ENCODE data around the gene ATG16L1.

Gene ATG16L1

DNA sequence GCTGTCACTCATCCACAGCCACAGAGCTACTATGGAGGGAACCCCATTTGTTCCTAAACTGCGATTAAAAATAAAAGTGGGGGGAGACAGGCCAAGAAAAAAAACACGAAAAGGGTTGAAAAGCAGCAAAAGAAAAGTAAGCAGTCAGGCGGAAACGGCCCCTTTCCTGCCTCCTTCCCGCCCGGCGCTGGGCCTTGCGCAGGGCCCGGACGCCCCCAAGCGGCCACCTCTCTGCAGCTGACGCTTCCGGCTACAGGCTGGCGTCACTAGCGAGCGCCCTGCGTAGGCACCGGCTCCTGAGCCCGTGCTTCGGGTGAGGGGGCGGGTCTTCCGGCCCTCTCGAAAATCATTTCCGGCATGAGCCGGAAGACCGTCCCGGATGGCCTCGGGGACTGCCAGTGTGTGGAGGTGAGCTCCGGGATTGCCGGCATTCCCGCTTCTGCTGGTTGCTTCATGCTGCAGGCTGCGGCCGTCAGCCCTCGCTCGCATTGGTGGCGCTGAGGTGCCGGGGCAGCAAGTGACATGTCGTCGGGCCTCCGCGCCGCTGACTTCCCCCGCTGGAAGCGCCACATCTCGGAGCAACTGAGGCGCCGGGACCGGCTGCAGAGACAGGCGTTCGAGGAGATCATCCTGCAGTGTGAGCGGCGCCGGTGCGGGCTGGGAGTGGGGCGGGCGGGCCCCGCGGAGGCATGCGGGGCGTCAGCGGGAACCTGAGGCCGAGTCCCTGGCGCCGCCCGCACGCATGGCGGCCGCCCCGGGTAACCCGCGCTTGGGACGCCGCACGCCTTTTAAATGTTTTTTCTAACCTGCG is at the start of gene ATG16L1:
Gene ATG16L1, plus strand, starts transcription at position 368 of the 811 bp plus-strand sequence. Its CDS starts 155 bp downstream, at position 523.
- no peaks in the 10 kb centered on the region for H3K27me3 ChIP-seq
- H4K20me1 ChIP-seq: peaks cover 23 to 50% (median 40%) of the 10 kb centered on the region in 11 experiments; a peak in 21 of 22 replicates
- H3K4me3 ChIP-seq: peak within 1 kb of the TSS; percentile 82 to 97 (median 90)
- peaks cover 18 to 75% (median 46%) of the 10 kb centered on the region in 10 experiments for H3K4me1 ChIP-seq
- H3K36me3 ChIP-seq: peaks cover 25 to 35% (median 31%) of the 10 kb centered on the region in 11 experiments
- peak within 1 kb of the TSS; percentile 82 to 92 (median 85) for H3K9ac ChIP-seq
- H3K4me2 ChIP-seq: peak within 1 kb of the TSS; percentile 78 to 99 (median 89)
- no peaks in the 10 kb centered on the region for H3K9me3 ChIP-seq (replicated peaks in 1 of 11)
- TF ChIP-seq Cebpa-rat (IDR thresholded peaks at IDR 0.05): no peak
- H3K27ac ChIP-seq: peak within 1 kb of the TSS; percentile 52 to 85 (median 80); a peak in 21 of 22 replicates

DNA sequence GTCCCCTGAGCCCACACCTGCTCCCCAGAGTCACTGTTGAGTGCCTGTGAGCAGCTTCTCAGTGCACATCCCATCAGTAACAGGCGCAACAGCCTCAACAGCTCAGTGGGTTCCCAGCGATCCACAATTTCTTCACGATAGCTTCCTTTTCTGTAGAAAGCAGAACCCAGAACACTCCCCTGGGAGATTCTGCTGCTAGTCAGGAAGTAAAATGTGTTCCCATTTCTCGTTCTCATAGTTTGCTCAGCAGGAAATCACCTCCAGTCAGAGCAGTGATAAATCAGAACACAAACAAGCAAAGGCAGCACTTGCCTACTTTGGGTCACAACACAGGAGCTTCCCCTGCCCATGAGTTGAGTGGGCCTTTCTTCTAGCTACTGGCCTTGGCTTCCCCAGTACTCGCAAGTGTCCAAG is 48.9 kb upstream of the ATG16L1 start:
- TF ChIP-seq Cebpa-rat (IDR thresholded peaks at IDR 0.05): no peak
- peak overlapping the region; percentile 45 to 84 (median 76); a peak in 20 of 22 replicates for H3K27ac ChIP-seq

DNA sequence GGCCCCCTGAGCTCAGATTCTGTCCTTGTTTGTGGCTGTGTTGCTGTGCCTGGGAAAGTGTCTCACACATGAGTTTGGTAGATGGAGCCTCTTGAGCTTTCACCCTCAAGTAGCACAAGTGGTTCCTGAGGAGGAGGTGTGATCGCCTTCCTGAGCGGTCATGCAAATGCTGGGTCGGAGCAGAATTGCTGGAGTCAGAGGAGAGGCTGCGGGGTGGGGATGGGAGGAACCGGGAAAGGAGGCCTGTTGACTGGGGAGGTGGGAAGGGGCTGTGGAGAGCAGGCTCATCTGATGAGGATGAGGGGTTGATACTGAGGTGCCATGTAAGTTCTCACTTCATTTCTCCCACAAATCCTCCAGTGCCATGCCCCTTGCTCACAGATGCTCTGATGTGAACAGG is 48.4 kb upstream of the ATG16L1 start:
- H3K4me2 ChIP-seq: peak overlapping the region; percentile 71 to 96 (median 83)
- H3K4me1 ChIP-seq: peaks cover 36 to 87% (median 68%) of the 10 kb centered on the region in 10 experiments
- peak overlapping the region; percentile 45 to 84 (median 76); a peak in 20 of 22 replicates for H3K27ac ChIP-seq
- peaks cover 12 to 50% (median 28%) of the 10 kb centered on the region in 11 experiments; a peak in 18 of 22 replicates for H4K20me1 ChIP-seq
- peak overlapping the region in 4 of 10 experiments; percentile 3 to 47 (median 12); a peak in 2 of 20 replicates for H3K4me3 ChIP-seq
- H3K27me3 ChIP-seq: no peaks in the 10 kb centered on the region
- peak overlapping the region in 8 of 11 experiments; percentile 19 to 67 (median 58); a peak in 11 of 22 replicates for H3K9ac ChIP-seq
- no peak for TF ChIP-seq Cebpa-rat (IDR thresholded peaks at IDR 0.05)
- H3K36me3 ChIP-seq: peaks cover 77 to 89% (median 85%) of the 10 kb centered on the region in 11 experiments
- H3K9me3 ChIP-seq (replicated peaks in 1 of 11): peaks cover 0 to 16% (median 4%) of the 10 kb centered on the region in 11 experiments; a peak in 7 of 22 replicates

More for the DNA sequence above, 48.9 kb upstream of the ATG16L1 start:
- Histone ChIP-seq H3K4me3 (peak overlapping the region in 6 of 10 experiments; percentile 3 to 50 (median 18); a peak in 4 of 20 replicates), H3K9ac (peak overlapping the region in 9 of 11 experiments; percentile 4 to 67 (median 55); a peak in 11 of 22 replicates), H3K36me3 (peaks cover 78 to 89% (median 85%) of the 10 kb centered on the region in 11 experiments), H3K9me3 (replicated peaks in 1 of 11) (peaks cover 0 to 16% (median 4%) of the 10 kb centered on the region in 11 experiments; a peak in 7 of 22 replicates), H3K4me2 (peak overlapping the region; percentile 71 to 96 (median 83)), H4K20me1 (peaks cover 12 to 48% (median 24%) of the 10 kb centered on the region in 11 experiments; a peak in 17 of 22 replicates), H3K27me3 (no peaks in the 10 kb centered on the region), H3K4me1 (peaks cover 31 to 82% (median 63%) of the 10 kb centered on the region in 10 experiments)

DNA sequence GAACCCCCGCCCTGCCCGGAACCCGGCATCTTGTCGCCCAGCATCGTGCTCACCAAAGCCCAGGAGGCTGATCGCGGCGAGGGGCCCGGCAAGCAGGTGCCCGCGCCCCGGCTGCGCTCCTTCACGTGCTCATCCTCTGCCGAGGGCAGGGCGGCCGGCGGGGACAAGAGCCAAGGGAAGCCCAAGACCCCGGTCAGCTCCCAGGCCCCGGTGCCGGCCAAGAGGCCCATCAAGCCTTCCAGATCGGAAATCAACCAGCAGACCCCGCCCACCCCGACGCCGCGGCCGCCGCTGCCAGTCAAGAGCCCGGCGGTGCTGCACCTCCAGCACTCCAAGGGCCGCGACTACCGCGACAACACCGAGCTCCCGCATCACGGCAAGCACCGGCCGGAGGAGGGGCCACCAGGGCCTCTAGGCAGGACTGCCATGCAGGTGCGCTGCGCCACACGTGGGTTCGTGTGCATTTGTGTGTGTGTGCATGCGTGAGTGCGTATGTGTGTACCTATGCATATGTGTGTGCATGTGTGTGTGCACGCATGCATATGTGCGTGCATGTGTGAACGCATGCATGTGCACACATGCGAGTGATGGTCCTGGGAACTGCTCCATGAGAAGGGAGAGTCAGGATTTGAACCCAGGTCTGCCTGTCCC is 47.1 kb upstream of the ATG16L1 start:
- H3K9ac ChIP-seq: no peak overlapping the region
- no peak overlapping the region for H3K4me3 ChIP-seq
- H3K4me1 ChIP-seq: peaks cover 47 to 95% (median 77%) of the 10 kb centered on the region in 10 experiments
- H3K36me3 ChIP-seq: peaks cover 74 to 87% (median 79%) of the 10 kb centered on the region in 11 experiments
- peaks cover 12 to 59% (median 37%) of the 10 kb centered on the region in 11 experiments; a peak in 18 of 22 replicates for H4K20me1 ChIP-seq
- H3K27ac ChIP-seq: peak overlapping the region in 9 of 11 experiments; percentile 35 to 84 (median 76); a peak in 5 of 22 replicates
- H3K4me2 ChIP-seq: peak overlapping the region in 4 of 11 experiments; percentile 91 to 96 (median 92); a peak in 6 of 22 replicates
- peaks cover 0 to 16% (median 4%) of the 10 kb centered on the region in 11 experiments; a peak in 7 of 22 replicates for H3K9me3 ChIP-seq (replicated peaks in 1 of 11)
- no peak for TF ChIP-seq Cebpa-rat (IDR thresholded peaks at IDR 0.05)
- no peaks in the 10 kb centered on the region for H3K27me3 ChIP-seq

DNA sequence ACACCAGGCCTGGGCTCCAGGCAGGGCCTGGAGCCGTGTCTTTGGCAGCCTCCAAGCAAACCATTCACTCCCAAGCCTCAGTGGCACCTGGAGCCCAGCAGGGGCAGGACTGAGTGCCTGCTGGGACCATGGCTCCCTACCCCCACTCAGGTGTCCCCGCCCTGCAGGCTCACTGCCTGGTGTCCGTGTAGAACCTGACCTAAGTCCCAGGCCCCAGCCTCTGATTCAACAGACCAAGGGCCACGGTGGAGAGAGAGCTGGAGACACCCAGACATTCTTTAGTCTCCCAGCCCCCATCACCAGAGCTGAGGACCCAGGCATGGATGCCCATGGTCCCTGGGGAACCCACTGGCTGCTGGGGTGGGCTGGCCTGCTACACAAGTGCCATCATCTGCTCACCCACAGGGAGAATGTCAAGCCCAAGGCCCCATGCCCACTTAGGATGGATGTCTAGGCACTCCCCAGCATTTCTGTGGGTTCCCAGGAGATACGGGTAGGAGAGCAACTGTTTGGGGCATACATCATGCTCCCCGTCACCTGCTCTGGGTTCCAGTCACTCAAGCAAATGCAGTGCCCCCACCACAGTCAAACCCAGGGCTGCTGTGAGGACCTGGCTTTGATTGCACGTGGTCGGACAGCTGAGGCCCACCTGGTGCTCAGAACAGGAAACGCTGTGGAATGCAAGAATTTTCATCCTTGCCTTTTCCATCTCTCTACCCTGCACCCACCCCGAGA is 42.9 kb upstream of the ATG16L1 start:
- H3K9ac ChIP-seq: peak overlapping the region in 2 of 11 experiments; percentile 23 to 33; a peak in 2 of 22 replicates
- peaks cover 44 to 78% (median 57%) of the 10 kb centered on the region in 11 experiments for H3K36me3 ChIP-seq
- peak overlapping the region in 9 of 11 experiments; percentile 4 to 58 (median 32); a peak in 12 of 22 replicates for H3K27ac ChIP-seq
- no peaks in the 10 kb centered on the region for H3K27me3 ChIP-seq
- H3K9me3 ChIP-seq (replicated peaks in 1 of 11): peaks cover 0 to 6% (median 0%) of the 10 kb centered on the region in 11 experiments; a peak in 2 of 22 replicates
- peak overlapping the region; percentile 40 to 80 (median 73) for H3K4me2 ChIP-seq
- H4K20me1 ChIP-seq: peaks cover 0 to 31% (median 22%) of the 10 kb centered on the region in 11 experiments; a peak in 14 of 22 replicates
- H3K4me3 ChIP-seq: no peak overlapping the region
- TF ChIP-seq Cebpa-rat (IDR thresholded peaks at IDR 0.05): no peak
- H3K4me1 ChIP-seq: peaks cover 21 to 54% (median 38%) of the 10 kb centered on the region in 10 experiments

DNA sequence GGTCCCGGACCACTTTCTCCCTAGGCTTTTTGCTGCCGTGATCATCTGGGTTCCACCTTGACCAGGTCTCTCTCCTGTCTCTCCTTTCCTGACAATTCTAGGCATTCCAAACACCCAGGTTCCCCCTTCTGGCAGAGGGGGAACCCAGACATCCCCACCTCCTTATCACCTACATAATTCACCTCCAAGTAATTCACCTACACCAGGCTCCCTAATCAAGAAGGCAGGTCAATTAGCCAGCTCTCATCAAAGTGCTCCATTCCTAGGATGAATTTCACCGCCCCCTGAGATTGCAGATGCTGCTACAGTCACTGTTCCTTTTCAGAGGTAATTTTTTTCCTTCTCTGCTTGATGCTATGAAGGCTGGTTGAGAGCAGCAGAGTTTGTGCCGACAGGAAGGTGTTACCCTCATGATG is 42.3 kb upstream of the ATG16L1 start:
- no peak overlapping the region for H3K9ac ChIP-seq
- TF ChIP-seq Cebpa-rat (IDR thresholded peaks at IDR 0.05): no peak
- peak overlapping the region in 6 of 11 experiments; percentile 59 to 80 (median 79); a peak in 4 of 22 replicates for H3K4me2 ChIP-seq
- peaks cover 22 to 48% (median 32%) of the 10 kb centered on the region in 10 experiments for H3K4me1 ChIP-seq
- H3K9me3 ChIP-seq (replicated peaks in 1 of 11): peaks cover 0 to under 1% (median 0%) of the 10 kb centered on the region in 11 experiments; a peak in 1 of 22 replicates
- H3K27ac ChIP-seq: no peak overlapping the region
- H3K4me3 ChIP-seq: no peak overlapping the region
- peaks cover 0 to 31% (median 22%) of the 10 kb centered on the region in 11 experiments; a peak in 14 of 22 replicates for H4K20me1 ChIP-seq
- H3K27me3 ChIP-seq: no peaks in the 10 kb centered on the region
- H3K36me3 ChIP-seq: peaks cover 38 to 72% (median 51%) of the 10 kb centered on the region in 11 experiments

DNA sequence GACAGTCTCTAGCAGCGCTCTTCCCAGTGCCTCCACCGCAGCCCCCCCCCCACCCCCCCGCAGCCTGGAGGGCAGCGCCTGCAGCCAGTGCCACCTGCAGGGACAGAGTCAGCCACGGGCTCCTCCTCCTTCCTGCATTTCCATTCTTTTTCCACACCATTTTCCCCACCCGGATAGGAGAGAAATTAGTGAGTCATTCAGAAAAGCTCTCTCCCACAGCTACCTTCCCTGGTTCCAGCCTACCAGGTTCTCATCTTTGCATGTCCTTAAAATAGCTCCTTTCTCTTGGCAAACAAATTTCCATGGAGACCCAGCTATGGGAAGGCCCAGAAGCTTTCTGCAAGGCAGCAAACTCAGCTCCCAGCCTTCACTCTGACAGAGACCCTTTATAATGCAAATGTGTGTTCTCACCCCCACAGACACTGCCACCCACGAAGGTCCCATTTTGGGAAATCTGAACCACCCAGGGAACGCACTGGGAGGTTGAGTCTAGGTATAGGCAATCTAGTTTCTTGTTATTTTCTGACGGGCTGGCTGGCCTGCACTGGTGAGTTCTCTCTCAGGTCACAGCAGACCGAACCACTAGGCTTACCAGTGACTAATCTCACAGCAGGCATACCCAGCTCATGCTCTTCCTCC is 41.8 kb upstream of the ATG16L1 start:
- no peak for TF ChIP-seq Cebpa-rat (IDR thresholded peaks at IDR 0.05)
- H3K9me3 ChIP-seq (replicated peaks in 1 of 11): no peaks in the 10 kb centered on the region
- no peaks in the 10 kb centered on the region for H3K27me3 ChIP-seq
- peaks cover 25 to 43% (median 31%) of the 10 kb centered on the region in 10 experiments for H3K4me1 ChIP-seq
- no peak overlapping the region for H3K4me3 ChIP-seq
- peaks cover 33 to 67% (median 46%) of the 10 kb centered on the region in 11 experiments for H3K36me3 ChIP-seq
- H3K27ac ChIP-seq: no peak overlapping the region
- H4K20me1 ChIP-seq: peaks cover 0 to 31% (median 22%) of the 10 kb centered on the region in 11 experiments; a peak in 14 of 22 replicates
- H3K4me2 ChIP-seq: no peak overlapping the region
- no peak overlapping the region for H3K9ac ChIP-seq
